ENCODE results near the gene MYO1H. TPM values are rescaled to one million over a fixed set of nuclear protein-coding genes. Genes with fewer than 3 reads are reported as not detected.

The MYO1H gene
- total RNA-seq, 2 donors from 2014 or later: not detected

DNA sequence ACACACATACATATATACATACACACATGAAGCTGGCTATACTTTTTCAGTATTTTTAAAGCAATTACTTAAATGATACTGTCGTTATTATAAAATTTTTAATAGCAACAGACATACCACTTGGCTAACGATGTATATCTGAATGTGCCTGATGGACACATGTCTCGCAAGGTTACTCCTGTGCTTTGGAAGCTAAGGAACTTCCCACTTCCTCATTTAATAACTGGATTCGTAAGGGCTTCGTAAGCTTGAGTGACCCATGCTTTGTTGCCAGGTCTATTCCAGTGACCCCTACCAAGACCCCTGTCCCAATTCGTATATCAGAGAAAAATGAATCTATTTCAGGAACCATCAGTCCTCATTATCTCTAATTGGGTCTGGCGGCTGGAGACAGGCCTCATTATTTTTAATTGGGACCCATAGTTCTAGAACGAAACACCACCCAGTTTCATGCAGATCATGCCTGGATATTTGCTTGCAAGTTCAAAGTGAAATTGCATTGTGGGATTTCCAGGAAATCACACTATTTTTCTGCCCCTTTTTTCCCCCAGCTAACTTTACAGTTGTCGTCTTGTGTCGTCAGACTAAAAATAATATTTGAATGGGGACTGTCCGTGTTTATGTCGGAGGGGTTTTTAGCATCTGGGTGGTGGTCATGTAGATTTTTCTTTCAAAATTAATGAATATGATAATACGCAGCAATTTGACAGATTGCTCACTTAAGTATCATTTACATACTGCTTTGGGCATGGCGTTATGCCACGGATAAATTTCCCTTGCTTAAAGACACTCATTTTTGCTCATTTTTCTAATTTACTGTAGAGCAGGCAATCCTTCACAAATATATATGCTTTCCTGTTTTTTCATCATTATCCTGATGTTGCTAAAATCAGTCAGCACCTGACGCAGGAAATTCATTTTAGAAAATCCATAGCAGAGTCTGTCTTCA is 17.1 kb upstream of the MYO1H start:
- Mint-ChIP-seq H3K27ac (no peak overlapping the region), H3K9me3 (no peaks in the 10 kb centered on the region), H3K36me3 (no peaks in the 10 kb centered on the region)
- ATAC-seq: no peak
- DNase-seq (ENCODE audit: low spot score in 2 of 2): no peak

DNA sequence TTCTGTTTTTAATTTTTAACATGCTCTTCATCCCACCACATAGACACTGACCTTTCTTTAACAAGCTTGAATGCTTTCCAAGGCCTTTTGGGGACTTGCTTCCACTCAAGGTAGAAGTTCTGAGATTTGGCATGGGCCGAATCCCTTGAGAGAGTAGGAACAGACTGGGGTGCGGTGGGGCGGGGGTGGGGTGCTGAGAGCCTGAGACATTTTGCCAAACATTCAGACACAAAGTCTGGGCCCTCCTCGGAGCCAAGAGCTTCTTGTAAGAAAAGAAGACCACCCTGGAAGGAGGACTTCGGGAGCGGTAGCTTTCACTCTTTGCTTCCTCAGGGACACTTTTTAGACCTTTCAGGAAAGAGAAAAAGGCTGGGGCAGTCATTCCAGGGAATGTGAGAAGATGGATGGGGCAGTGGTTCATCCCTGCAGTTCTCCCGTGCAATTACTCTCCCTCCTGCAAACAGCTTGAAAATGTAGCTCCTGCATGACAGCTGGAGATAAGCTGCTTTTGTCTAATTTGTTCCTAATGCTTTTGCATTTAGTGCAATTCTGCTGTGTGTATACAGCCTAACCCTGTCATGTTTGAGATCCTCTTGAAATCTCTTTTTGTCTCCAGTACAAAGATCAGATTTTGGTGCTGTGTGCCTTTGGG is 16.3 kb upstream of the MYO1H start:
- no peak for DNase-seq (ENCODE audit: low spot score in 2 of 2)
- no peaks in the 10 kb centered on the region for H3K9me3 Mint-ChIP-seq
- peak overlapping the region in 1 of 2 donors; percentile 44 for H3K27ac Mint-ChIP-seq
- no peaks in the 10 kb centered on the region for H3K36me3 Mint-ChIP-seq
- ATAC-seq: no peak

DNA sequence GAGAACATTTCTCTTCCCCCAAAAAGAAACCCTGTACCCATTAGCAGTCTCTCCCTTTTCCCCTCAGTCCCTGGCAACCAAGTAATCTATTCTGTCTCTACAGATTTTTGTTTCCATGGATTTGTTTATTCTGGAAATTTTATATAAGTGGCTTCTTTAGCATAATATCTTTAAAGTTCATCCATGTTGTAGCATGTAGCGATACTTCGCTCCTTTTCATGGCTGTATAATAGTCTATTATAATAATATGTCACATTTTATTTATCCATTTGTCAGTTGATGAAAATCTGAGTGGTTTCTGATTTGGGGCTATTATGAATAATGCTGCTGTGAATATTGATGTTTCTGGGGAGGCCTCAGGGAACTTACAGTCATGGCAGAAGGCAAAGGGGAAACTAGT is 12.8 kb upstream of the MYO1H start:
- Mint-ChIP-seq H3K27ac (peak overlapping the region in 1 of 2 donors; percentile 66), H3K9me3 (peaks cover 0 to 4% of the 10 kb centered on the region in 2 donors), H3K36me3 (no peaks in the 10 kb centered on the region)
- DNase-seq (ENCODE audit: low spot score in 2 of 2): no peak
- no peak for ATAC-seq

DNA sequence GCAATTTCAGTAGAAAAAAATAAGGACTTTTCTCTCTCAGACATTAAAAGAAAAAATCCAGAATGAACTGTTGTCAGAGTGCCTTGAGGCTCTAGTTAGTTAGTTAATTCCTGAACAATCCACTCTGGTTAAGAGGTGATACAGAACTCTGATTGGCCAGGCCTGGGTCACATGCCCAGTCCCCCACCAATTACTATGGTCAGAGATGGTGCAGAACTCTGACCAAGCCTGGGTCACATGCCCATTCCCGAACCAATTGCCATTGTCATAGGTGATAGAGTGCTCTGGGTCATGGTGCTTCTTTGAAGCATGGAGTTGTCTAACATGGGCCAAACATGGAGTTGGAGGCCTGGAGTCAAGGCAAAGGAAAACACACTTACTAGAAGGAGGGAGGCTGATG is 11.1 kb upstream of the MYO1H start:
- ATAC-seq (no peak), DNase-seq (ENCODE audit: low spot score in 2 of 2) (no peak)
- H3K27ac Mint-ChIP-seq: no peak overlapping the region
- H3K9me3 Mint-ChIP-seq: peaks cover 0 to 4% of the 10 kb centered on the region in 2 donors
- no peaks in the 10 kb centered on the region for H3K36me3 Mint-ChIP-seq

DNA sequence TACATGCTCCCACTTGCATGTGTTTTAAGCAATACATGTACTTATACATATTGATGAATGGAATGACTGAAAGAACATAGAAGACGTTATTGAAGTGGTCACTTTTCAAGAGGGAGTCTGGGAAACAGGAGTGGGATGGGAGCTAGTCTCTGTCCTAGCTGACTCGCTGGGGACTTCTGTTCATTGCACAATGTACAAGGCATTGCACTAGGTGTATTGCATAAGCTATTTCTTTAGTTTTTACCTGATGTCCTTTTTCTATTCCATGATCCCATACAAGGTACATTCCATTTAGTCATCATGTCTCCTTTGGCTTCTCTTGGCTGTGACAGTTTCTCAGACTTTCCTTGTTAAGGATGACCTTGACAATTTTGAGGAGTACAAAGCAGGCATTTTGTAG is 4.0 kb upstream of the MYO1H start:
- no peak for ATAC-seq
- no peak overlapping the region for H3K27ac Mint-ChIP-seq
- no peaks in the 10 kb centered on the region for H3K9me3 Mint-ChIP-seq
- no peak for DNase-seq (ENCODE audit: low spot score in 2 of 2)
- no peaks in the 10 kb centered on the region for H3K36me3 Mint-ChIP-seq

DNA sequence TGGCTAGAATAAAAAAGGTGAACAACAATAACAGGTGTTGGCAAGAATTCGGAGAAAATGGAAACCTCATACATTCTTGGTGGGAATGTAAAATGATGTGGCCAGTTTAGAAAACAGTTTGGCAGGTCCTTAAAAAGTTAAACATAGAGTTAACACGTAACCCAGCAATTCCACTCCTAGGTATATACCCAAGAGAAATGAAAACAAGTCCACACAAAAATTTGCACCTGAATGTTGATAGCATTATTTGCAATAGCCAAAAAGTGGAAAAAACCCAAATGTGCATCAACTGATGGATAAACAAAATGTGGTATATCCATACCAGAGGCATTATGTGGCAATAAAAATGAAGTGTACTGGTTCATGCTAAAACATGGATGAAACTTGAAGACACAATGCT is 2.3 kb upstream of the MYO1H start:
- H3K36me3 Mint-ChIP-seq: no peaks in the 10 kb centered on the region
- ATAC-seq (no peak), DNase-seq (ENCODE audit: low spot score in 2 of 2) (no peak)
- no peak overlapping the region for H3K27ac Mint-ChIP-seq
- no peaks in the 10 kb centered on the region for H3K9me3 Mint-ChIP-seq

DNA sequence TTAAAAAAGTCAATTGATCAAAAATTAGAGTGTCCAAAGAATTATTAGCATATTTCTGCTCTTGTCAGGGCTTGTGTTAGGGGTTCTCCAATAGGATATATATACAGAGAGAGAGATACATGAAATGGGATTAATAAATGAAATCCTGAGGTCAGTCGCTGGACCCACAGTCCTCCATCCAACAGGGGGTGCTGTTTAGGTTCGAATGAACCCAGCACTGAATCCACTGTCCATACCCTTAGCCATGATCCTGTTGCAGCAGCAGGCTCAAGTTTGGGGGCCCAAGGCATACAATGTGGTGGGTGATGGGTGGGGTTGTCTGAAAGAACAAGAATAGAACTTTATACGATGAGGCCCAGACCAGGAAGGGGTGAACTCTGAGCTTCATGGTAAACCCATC is 780 bp upstream of the MYO1H start:
- Mint-ChIP-seq H3K27ac (no peak overlapping the region), H3K9me3 (no peaks in the 10 kb centered on the region), H3K36me3 (no peaks in the 10 kb centered on the region)
- peak in 1 of 2 donors; percentile 19 for DNase-seq (ENCODE audit: low spot score in 2 of 2)
- no peak for ATAC-seq

DNA sequence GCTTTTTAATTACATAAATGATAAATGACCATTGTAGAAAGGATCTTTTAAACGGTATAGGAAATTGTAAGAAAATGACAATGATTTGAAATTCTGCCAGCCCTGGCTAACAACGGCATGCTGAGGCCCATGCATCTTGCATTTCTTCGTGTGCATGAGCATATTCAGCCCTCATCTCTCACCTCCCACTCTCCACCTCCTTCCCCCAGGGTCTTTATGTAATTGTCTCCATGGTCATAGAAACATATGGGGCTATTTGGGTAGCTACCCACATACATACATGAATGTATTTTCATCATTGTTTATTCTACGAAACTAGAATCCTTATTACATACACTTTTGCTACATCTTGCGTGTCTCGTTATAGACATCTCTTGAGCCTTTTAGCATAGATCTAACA is 4.5 kb downstream of the MYO1H start:
- Mint-ChIP-seq H3K9me3 (no peaks in the 10 kb centered on the region), H3K36me3 (no peaks in the 10 kb centered on the region), H3K27ac (no peak overlapping the region)
- no peak for ATAC-seq
- DNase-seq (ENCODE audit: low spot score in 2 of 2): no peak

DNA sequence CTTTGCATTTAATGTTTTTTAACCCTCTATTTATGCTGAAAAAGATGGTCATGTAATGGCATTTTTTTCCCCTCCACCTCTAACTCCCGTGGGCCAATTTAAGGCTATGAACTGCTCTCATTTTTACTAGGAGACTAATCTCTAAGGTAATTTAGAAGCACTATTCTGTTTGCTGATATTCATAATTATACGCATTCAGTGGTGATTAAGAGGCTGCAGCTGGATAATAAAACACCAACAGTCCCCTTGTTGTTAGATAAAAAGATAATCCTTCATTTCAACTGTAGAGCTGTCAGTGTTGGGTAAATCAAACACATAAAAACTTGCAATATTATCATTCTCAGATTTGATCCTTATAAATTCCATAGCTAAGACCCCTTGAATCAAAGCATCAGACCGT is 8.9 kb downstream of the MYO1H start:
- ATAC-seq (no peak), DNase-seq (ENCODE audit: low spot score in 2 of 2) (no peak)
- no peak overlapping the region for H3K27ac Mint-ChIP-seq
- no peaks in the 10 kb centered on the region for H3K9me3 Mint-ChIP-seq
- H3K36me3 Mint-ChIP-seq: no peaks in the 10 kb centered on the region

DNA sequence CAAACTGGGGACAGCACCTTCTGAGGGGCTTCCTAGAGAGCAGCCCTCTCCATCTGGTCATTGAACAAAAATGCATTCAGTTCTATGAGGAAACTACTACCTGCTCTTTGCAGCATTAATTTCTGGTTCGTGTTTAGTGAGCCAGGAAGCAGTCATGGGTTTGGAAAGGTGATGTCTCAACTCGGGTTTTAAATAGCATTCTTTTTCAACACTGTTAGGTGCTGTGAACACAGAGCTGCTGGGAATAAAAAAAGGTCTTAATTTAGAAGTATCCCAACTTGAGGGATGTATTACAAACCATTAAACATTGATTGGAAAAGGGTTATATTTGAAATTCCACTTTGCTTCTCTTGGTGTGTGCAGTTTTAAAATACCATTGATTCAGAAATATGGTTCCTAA is 9.3 kb downstream of the MYO1H start:
- Mint-ChIP-seq H3K27ac (no peak overlapping the region), H3K9me3 (no peaks in the 10 kb centered on the region), H3K36me3 (no peaks in the 10 kb centered on the region)
- no peak for ATAC-seq
- no peak for DNase-seq (ENCODE audit: low spot score in 2 of 2)

DNA sequence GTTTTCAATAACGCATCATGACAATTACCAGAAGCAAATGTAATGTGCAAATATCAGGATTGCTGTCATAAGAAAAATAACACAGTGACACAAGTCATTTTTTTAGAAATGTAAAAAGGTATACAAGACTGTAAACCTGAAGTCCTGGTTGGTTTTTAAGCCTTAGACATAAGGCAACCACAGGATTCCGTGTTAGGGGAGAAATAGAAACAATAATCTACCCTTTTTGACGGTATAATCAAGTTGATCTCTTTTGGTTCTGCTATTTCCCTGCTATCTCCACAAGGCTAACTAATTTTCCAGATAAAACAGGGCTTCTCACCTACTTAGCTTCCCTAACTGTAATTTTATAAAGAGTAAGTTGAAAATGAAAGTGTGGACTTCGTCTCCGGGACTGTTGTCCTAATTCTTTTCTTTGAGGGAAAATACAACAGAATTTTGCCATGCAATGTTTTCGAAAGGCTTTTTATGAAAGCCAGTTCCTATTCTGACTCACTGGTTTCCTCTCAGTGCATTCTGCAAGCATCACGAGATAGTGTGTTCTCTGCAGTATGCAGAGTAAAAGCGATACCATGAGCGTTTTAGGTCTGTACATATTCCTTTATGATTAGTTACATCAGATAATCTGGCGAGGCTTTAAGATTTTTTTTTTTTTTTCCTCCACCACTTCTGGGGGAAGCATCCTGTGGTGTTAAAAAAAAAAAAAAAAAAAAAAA is 10.6 kb downstream of the MYO1H start:
- Mint-ChIP-seq H3K9me3 (no peaks in the 10 kb centered on the region), H3K27ac (peak overlapping the region in 1 of 2 donors; percentile 55), H3K36me3 (no peaks in the 10 kb centered on the region)
- peak; percentile 80 to 100 for ATAC-seq
- peak in 1 of 2 donors; percentile 8 for DNase-seq (ENCODE audit: low spot score in 2 of 2)

DNA sequence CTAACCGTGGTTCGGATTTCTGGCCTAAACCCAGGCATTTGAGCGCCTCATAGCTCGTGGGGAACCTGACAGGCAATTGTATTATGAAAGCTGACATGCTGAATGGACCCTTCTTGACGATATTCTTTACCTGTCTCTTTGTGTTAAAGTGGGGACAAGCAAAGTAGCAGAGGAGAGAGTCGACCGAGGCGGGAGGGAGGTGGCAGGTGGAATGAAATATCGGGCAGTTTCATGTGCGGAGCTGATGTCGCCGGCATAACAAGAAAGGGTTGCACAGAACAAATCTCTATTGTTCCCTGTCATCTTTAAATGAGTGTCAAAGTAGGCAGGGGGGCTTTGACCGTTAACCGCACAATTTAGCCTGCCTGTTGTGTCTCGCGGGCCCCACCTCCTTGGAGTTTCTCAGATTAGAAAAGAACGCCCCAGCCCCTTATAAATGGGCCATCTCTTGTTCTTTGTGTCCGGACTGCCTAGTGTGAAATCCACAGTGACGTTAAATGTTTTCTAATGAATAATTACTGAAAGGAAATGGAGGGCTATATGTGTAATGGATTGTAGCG is 11.5 kb downstream of the MYO1H start:
- Mint-ChIP-seq H3K36me3 (no peaks in the 10 kb centered on the region), H3K9me3 (no peaks in the 10 kb centered on the region), H3K27ac (no peak overlapping the region)
- ATAC-seq (no peak), DNase-seq (ENCODE audit: low spot score in 2 of 2) (no peak)

DNA sequence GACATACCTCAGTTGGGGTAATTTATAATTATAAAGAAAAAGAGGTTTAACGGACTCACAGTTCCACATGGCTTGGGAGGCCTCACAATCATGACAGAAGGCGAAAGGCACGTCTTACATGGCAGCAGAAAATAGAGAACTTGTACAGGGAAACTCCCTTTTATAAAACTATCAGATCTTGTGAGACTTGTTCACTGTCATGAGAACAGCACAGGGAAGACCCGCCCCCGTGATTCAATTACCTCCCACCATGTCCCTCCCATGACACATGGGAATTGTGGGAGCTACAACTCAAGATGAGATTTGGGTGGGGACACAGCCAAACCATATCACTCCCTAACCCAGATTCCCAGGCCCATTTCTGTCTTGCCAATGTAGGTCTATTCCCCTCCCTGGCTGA is 22.1 kb downstream of the MYO1H start:
- DNase-seq (ENCODE audit: low spot score in 2 of 2): no peak
- H3K36me3 Mint-ChIP-seq: no peaks in the 10 kb centered on the region
- no peak overlapping the region for H3K27ac Mint-ChIP-seq
- ATAC-seq: no peak
- no peaks in the 10 kb centered on the region for H3K9me3 Mint-ChIP-seq

DNA sequence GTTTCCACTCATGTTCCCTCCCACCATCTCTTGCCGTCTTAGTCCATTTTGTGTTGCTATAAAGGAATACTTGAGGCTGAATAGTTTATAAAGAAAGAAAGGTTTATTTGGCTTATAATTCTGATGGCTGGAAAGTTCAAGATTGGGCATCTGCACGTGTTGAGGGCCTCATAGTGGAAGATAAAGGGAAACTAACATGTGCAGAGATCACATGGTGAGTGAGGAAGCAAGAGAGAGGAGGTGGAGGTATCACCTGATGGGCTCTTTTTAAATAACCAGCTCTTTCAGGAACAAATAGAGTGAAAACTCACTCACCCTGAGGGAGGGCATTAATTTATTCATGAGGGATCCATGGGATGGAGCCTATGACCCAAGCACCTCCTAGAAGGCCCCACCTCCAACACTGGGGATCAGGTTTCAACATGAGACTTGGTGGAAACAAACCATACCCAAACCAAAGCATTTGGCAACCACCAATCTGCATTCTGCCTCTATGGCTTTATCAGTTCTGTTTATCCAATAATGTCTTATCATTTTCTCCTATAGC is 29.5 kb downstream of the MYO1H start:
- H3K9me3 Mint-ChIP-seq: no peaks in the 10 kb centered on the region
- ATAC-seq: no peak
- no peak for DNase-seq (ENCODE audit: low spot score in 2 of 2)
- H3K36me3 Mint-ChIP-seq: no peaks in the 10 kb centered on the region
- no peak overlapping the region for H3K27ac Mint-ChIP-seq

DNA sequence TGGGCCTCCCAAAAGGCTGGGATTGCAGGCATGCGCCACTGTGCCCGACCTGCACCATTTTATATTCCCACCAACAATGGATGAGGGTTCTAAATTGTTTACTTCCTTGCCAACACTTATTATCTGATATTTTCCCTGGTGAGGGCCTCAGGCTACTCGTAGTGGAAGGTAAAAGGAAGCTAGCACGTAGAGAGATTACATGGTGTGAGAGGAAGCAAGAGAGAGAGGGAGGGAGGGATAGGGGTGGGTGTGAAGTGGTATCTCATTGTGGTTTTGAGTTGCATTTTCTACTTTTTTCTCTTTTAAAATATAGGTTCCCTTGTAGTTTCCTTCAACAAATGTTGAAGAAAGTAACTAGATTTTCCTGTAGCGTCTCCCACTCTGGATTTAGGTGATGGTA is 30.9 kb downstream of the MYO1H start:
- ATAC-seq (no peak), DNase-seq (ENCODE audit: low spot score in 2 of 2) (no peak)
- Mint-ChIP-seq H3K9me3 (no peaks in the 10 kb centered on the region), H3K36me3 (no peaks in the 10 kb centered on the region), H3K27ac (no peak overlapping the region)

DNA sequence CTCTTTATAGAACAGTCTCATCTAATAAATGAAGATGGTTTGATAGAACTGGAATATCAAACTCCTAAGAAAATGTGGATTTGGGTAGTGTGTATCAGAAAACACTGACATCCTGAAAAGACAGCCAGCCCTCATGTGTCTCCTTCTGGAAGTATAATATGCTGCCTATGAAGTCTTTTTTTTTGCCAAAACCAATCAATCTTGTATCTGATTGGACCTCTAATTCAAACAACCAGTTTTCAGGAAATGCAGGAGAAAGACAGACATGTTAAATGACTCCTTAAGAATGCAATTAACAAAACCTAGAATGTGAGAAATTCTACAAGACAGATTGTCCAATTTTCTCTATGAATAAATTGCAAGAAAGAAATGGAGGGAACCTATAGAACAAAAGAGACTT is 34.3 kb downstream of the MYO1H start:
- no peaks in the 10 kb centered on the region for H3K36me3 Mint-ChIP-seq
- H3K9me3 Mint-ChIP-seq: no peaks in the 10 kb centered on the region
- no peak for DNase-seq (ENCODE audit: low spot score in 2 of 2)
- no peak overlapping the region for H3K27ac Mint-ChIP-seq
- no peak for ATAC-seq

DNA sequence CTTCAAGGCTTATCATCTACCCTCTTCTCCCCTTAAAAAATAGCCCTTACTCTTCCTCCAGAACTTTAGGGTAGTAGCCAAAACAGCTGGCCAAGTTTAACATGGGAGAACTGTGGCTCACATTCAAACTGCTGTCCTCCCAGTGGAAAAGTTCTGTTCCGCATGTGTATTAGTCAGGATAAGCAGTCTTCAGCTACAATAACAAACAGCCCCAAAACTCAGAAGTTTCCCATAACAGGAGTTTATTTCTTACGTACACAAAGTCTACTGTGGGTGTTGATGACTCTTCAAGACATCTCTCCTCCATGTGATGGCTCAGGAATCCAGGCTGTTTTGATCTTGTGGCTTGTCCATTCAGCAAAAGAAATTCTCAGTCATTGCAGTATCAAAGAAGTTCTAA is 35.5 kb downstream of the MYO1H start:
- no peak for ATAC-seq
- H3K9me3 Mint-ChIP-seq: peaks cover 0 to 7% of the 10 kb centered on the region in 2 donors
- H3K36me3 Mint-ChIP-seq: no peaks in the 10 kb centered on the region
- no peak for DNase-seq (ENCODE audit: low spot score in 2 of 2)
- H3K27ac Mint-ChIP-seq: no peak overlapping the region
